ENCODE measurements around the gene TMPRSS13. TPM values are rescaled to one million over a fixed set of nuclear protein-coding genes. Genes with fewer than 3 reads are reported as not detected.

Gene TMPRSS13
- total RNA-seq, 3 donors from 2014 or later (not counting 1 experiment from before 2014, with no cell fraction given) = 1.6 to 1.8 (median 1.8) TPM

DNA sequence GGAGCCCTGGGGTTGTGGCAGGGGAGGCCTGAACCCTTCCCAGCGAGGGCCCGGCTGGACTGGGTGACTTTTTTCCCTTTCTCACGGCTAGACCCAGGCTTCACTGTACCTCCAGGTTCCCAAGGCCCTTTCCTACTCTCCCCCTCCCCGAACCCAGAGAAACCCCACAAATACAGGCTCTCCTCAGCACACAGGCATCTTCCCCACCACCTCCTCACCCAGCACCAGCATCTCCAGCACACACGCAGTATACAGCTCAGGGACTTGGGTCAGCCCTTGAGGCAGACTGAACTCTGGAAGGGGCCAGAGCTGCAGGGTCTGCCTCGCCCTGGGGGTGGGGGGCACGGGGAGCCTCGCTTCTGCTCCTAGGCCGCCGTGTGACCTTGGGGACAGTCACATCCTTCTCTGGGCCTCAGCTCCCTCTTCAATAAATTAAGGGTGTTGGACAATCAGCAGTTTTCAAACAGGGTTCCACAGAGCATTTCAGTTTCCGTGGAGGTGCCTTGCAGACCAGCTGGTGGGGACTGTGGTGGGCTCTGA lies 4.5 kb downstream of the TMPRSS13 start:
- no peak overlapping the region for H3K4me3 ChIP-seq (ENCODE audit: low read length)
- Mint-ChIP-seq H3K27ac (no peak overlapping the region), H3K27me3 (ENCODE audit: low read depth in 2 of 2) (no peaks in the 10 kb centered on the region), H3K4me1 (peaks cover 11 to 15% of the 10 kb centered on the region in 2 donors), H3K36me3 (no peaks in the 10 kb centered on the region), H3K4me3 (no peak overlapping the region), H3K9me3 (no peaks in the 10 kb centered on the region)
- ATAC-seq (no peak), DNase-seq (no peak)
- TF ChIP-seq, protein P1, sequence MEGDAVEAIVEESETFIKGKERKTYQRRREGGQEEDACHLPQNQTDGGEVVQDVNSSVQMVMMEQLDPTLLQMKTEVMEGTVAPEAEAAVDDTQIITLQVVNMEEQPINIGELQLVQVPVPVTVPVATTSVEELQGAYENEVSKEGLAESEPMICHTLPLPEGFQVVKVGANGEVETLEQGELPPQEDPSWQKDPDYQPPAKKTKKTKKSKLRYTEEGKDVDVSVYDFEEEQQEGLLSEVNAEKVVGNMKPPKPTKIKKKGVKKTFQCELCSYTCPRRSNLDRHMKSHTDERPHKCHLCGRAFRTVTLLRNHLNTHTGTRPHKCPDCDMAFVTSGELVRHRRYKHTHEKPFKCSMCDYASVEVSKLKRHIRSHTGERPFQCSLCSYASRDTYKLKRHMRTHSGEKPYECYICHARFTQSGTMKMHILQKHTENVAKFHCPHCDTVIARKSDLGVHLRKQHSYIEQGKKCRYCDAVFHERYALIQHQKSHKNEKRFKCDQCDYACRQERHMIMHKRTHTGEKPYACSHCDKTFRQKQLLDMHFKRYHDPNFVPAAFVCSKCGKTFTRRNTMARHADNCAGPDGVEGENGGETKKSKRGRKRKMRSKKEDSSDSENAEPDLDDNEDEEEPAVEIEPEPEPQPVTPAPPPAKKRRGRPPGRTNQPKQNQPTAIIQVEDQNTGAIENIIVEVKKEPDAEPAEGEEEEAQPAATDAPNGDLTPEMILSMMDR (IDR thresholded peaks at IDR 0.05) = no peak
- intact Hi-C loops (cut with micrococcal nuclease) = no loop called here
- peaks cover 16% of the 10 kb centered on the region for H3K4me1 ChIP-seq (ENCODE audit: control insufficient read depth, insufficient read depth, low read length)
- no peaks in the 10 kb centered on the region for H3K9me3 ChIP-seq (ENCODE audit: control insufficient read depth, insufficient read depth, low read length)
- no peaks in the 10 kb centered on the region for H3K27me3 ChIP-seq (ENCODE audit: control insufficient read depth, insufficient read depth, low read length)
- H3K27ac ChIP-seq (ENCODE audit: low read length) = no peak overlapping the region
- no peaks in the 10 kb centered on the region for H3K36me3 ChIP-seq (ENCODE audit: control insufficient read depth, insufficient read depth, low read length)
- WGBS (ENCODE audit: insufficient coverage) = 91% methylated on average over 11 of the region's 11 CpGs

DNA sequence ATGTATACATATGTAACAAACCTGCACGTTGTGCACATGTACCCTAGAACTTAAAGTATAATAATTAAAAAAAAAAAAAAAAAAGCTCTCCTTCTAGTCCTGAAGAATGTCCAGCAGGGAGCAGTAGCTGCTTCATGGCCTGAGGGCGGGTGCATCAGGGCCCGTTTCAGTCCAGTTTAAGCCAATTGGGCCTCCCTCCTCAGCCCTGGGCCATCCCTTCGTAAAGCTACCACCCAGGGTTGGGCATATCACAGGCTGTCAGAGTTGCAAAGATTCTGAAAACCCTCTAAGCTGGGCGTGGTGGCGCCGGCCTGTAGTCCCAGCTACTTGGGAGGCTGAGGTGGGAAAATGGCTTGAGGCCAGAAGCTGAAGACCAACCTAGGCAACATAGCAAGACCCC lies 5.4 kb downstream of the TMPRSS13 start:
- H3K4me3 ChIP-seq (ENCODE audit: low read length) = no peak overlapping the region
- Mint-ChIP-seq H3K9me3 (no peaks in the 10 kb centered on the region), H3K27ac (no peak overlapping the region), H3K36me3 (no peaks in the 10 kb centered on the region), H3K27me3 (ENCODE audit: low read depth in 2 of 2) (no peaks in the 10 kb centered on the region), H3K4me1 (peaks cover 5 to 10% of the 10 kb centered on the region in 2 donors), H3K4me3 (no peak overlapping the region)
- H3K9me3 ChIP-seq (ENCODE audit: control insufficient read depth, insufficient read depth, low read length) = no peaks in the 10 kb centered on the region
- DNase-seq (no peak), ATAC-seq (no peak)
- peaks cover 6% of the 10 kb centered on the region for H3K4me1 ChIP-seq (ENCODE audit: control insufficient read depth, insufficient read depth, low read length)
- WGBS (ENCODE audit: insufficient coverage) = 96% methylated on average over 4 of the region's 7 CpGs
- TF ChIP-seq, protein P1 (IDR thresholded peaks at IDR 0.05) = no peak
- no peaks in the 10 kb centered on the region for H3K27me3 ChIP-seq (ENCODE audit: control insufficient read depth, insufficient read depth, low read length)
- no peaks in the 10 kb centered on the region for H3K36me3 ChIP-seq (ENCODE audit: control insufficient read depth, insufficient read depth, low read length)
- no peak overlapping the region for H3K27ac ChIP-seq (ENCODE audit: low read length)
- intact Hi-C loops (cut with micrococcal nuclease) = no loop called here

DNA sequence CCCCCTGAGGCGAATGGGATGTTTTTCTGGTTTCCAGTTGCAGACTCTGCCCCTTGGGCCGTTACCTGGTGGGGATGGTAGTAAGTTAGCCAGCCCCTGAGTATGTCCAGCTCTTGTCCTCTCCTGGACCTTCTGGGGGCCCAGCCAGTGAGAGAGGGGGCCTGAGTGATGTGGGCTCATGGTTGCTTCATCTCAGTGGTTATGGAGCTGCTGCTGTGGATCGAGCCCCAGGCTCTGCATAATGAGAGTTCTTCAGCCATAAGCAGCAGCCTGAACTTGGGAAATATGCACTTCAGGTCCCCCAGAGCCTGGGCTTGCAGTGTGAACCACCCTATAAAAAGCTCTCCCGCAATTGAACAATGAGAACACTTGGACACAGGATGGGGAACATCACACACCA lies 5.9 kb downstream of the TMPRSS13 start:
- no peak for ATAC-seq
- H3K4me1 ChIP-seq (ENCODE audit: control insufficient read depth, insufficient read depth, low read length) = peaks cover 1% of the 10 kb centered on the region
- H3K4me3 ChIP-seq (ENCODE audit: low read length) = no peak overlapping the region
- Mint-ChIP-seq H3K4me1 (peaks cover under 1 to 5% of the 10 kb centered on the region in 2 donors), H3K27ac (no peak overlapping the region), H3K36me3 (no peaks in the 10 kb centered on the region), H3K27me3 (ENCODE audit: low read depth in 2 of 2) (no peaks in the 10 kb centered on the region), H3K9me3 (no peaks in the 10 kb centered on the region), H3K4me3 (no peak overlapping the region)
- TF ChIP-seq, protein P1 (IDR thresholded peaks at IDR 0.05) = no peak
- H3K36me3 ChIP-seq (ENCODE audit: control insufficient read depth, insufficient read depth, low read length) = no peaks in the 10 kb centered on the region
- DNase-seq = no peak
- 90% methylated on average over 4 of the region's 4 CpGs for WGBS (ENCODE audit: insufficient coverage)
- H3K27me3 ChIP-seq (ENCODE audit: control insufficient read depth, insufficient read depth, low read length) = no peaks in the 10 kb centered on the region
- intact Hi-C loops (cut with micrococcal nuclease) = no loop called here
- H3K27ac ChIP-seq (ENCODE audit: low read length) = no peak overlapping the region
- H3K9me3 ChIP-seq (ENCODE audit: control insufficient read depth, insufficient read depth, low read length) = no peaks in the 10 kb centered on the region

DNA sequence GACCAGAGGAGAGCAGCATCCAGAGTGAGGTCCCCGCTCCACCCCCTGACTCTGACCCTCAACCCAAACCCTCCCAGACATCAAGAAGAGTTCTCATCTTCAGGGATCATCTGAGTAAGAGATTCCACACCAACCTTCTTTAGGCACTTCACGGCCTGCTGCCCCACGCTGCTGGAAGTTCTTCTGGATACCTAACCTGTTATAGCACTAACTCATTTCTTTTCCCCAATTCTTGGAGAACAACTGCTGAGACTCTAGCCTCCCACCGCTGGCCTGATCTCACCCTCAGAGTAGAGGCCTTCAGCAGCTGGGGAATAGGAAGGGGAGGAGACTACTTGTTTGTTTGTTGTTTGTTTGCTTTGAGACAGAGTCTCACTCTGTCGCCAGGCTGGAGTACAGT lies 7.3 kb downstream of the TMPRSS13 start:
- no peak overlapping the region for H3K27ac Mint-ChIP-seq
- no peaks in the 10 kb centered on the region for H3K27me3 Mint-ChIP-seq (ENCODE audit: low read depth in 2 of 2)
- Histone ChIP-seq H3K9me3 (ENCODE audit: control insufficient read depth, insufficient read depth, low read length) (no peaks in the 10 kb centered on the region), H3K27ac (ENCODE audit: low read length) (no peak overlapping the region), H3K36me3 (ENCODE audit: control insufficient read depth, insufficient read depth, low read length) (no peaks in the 10 kb centered on the region), H3K27me3 (ENCODE audit: control insufficient read depth, insufficient read depth, low read length) (no peaks in the 10 kb centered on the region), H3K4me1 (ENCODE audit: control insufficient read depth, insufficient read depth, low read length) (no peaks in the 10 kb centered on the region), H3K4me3 (ENCODE audit: low read length) (no peak overlapping the region)
- H3K4me1 Mint-ChIP-seq = no peaks in the 10 kb centered on the region
- intact Hi-C loops (cut with micrococcal nuclease) = no loop called here
- TF ChIP-seq, protein P1 (IDR thresholded peaks at IDR 0.05) = no peak
- H3K9me3 Mint-ChIP-seq = no peaks in the 10 kb centered on the region
- H3K4me3 Mint-ChIP-seq = no peak overlapping the region
- DNase-seq = no peak
- H3K36me3 Mint-ChIP-seq = no peaks in the 10 kb centered on the region
- no peak for ATAC-seq
- WGBS (ENCODE audit: insufficient coverage) = 96% methylated on average over 5 of the region's 5 CpGs

Data from natural killer cell (primary cell).